Lower lobe of right lung (tissue), 2 donors: ENCODE results near the gene PRODH2. TPM values are rescaled to one million over a fixed set of nuclear protein-coding genes. Genes with fewer than 3 reads are reported as not detected.
A peak's percentile ranks its signal among the peaks of the same experiment; 100 is the strongest.
"Not testable (repeated sequence)": the region's sequence is repeated elsewhere in the genome, so short reads cannot be mapped to it uniquely, and the experiment has no call there.

Experiments
- ATAC-seq, 2 donors: fragments of 200-7000 bp; cut with Tn5 transposase; one replicate each; pipeline ENCODE4 v1.9.1; 2020 to 2022; ENCODE audit warnings: mild to moderate bottlenecking in 2 of 2, moderate library complexity in 2 of 2
- DNase-seq: peaks from one replicate; pipeline ENCODE4 v3.0.0-alpha.2; 2020
- H3K27ac ChIP-seq: fragments of 200-600 bp; one replicate; pipeline ENCODE4 v1.8.0; 2022
- H3K27me3 ChIP-seq: fragments of 200-600 bp; one replicate; pipeline ENCODE4 v1.8.0; 2022; ENCODE audit warnings: low read depth
- H3K36me3 ChIP-seq: fragments of 200-600 bp; one replicate; pipeline ENCODE4 v1.8.0; 2022; ENCODE audit warnings: mild to moderate bottlenecking
- H3K4me1 ChIP-seq: fragments of 200-600 bp; one replicate; pipeline ENCODE4 v1.8.0; 2022
- H3K4me3 ChIP-seq: fragments of 200-600 bp; one replicate; pipeline ENCODE4 v1.8.0; 2022; ENCODE audit warnings: mild to moderate bottlenecking
- H3K9me3 ChIP-seq: fragments of 200-600 bp; one replicate; pipeline ENCODE4 v1.8.0; 2022
- intact Hi-C: fragments of 100-400 bp; cut with DNase I; formaldehyde crosslinking; loops from one replicate; pipeline ENCODE4 v1.11.0; 2022
- total RNA-seq: library from RNA; stranded (reverse); fragmentation: NEBNext Ultra II Directional; extraction: Animal tissue kit (Norgen Biotek cat#: 25700); gene quantifications from one replicate; pipeline ENCODE4 v1.2.1, GENCODE V29; 2021
- TF ChIP-seq, protein P1 (sequence below): fragments of 200-600 bp; IDR thresholded peaks from one replicate; pipeline ENCODE4 v1.8.0; 2022; ENCODE audit warnings: antibody characterized with exemption, mild to moderate bottlenecking
- donor health status: DM: no; HTN: yes; CAD: no; lungs with severe emphysema.

PRODH2 gene
- total RNA-seq, 1 donor from 2014 or later: not detected

DNA sequence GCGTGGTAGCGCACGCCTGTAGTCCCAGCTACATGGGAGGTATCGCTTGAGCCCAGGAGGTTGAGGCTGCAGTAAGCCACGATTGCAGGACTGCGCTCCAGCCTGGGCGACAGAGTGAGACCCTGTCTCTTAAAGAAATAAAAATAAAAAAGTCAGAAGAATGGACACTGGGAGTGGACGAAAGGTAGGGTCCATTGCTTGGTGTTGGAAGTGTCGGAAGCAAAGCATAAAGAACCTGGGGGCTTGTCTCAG is 37.7 kb downstream of the PRODH2 start:
- DNase-seq (no peak), ATAC-seq (peak in 1 of 2 donors; percentile 1)
- no peaks in the 10 kb centered on the region for H3K9me3 ChIP-seq
- no peak overlapping the region for H3K27ac ChIP-seq
- no peaks in the 10 kb centered on the region for H3K27me3 ChIP-seq
- intact Hi-C loops: no loop called here
- TF ChIP-seq, protein P1, sequence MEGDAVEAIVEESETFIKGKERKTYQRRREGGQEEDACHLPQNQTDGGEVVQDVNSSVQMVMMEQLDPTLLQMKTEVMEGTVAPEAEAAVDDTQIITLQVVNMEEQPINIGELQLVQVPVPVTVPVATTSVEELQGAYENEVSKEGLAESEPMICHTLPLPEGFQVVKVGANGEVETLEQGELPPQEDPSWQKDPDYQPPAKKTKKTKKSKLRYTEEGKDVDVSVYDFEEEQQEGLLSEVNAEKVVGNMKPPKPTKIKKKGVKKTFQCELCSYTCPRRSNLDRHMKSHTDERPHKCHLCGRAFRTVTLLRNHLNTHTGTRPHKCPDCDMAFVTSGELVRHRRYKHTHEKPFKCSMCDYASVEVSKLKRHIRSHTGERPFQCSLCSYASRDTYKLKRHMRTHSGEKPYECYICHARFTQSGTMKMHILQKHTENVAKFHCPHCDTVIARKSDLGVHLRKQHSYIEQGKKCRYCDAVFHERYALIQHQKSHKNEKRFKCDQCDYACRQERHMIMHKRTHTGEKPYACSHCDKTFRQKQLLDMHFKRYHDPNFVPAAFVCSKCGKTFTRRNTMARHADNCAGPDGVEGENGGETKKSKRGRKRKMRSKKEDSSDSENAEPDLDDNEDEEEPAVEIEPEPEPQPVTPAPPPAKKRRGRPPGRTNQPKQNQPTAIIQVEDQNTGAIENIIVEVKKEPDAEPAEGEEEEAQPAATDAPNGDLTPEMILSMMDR: no peak
- H3K4me3 ChIP-seq: peak overlapping the region; percentile 92
- H3K36me3 ChIP-seq: no peaks in the 10 kb centered on the region
- H3K4me1 ChIP-seq: peaks cover 17% of the 10 kb centered on the region

DNA sequence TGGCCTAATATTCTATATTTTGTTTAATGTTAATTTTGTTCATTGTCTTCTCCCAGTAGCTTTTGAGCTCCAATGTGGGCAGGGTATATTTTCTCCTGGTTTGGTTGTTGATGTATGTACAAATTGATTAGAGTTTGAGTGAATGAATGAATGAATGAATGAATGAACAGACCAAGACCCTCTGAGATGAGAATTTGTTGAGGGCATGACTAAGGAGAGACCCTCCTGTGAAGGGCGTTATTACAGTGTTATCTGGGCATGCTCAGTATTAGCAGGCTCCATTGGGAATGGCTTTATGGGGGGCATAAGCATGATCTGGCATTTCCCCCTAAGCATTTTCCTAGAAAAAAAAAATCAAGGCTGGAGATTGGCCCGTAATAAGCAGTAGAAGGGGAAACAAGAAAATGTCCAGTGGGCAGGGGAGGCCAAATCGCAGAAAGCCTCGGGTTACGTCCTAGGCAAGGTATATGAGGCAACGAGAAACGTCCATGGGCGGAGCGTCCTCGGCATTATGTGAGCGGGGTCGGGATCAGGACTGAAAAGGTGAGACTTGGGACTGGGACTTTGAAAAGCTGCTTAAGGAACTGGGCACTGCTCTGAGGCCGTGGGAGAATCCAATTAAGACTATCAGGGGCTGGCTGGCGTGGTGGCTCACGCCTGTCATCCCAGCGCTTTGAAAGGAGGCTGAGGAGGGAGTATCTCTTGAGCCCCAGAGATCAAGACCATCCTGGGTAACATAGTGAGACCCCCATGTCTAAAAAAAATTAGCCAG is 38.2 kb downstream of the PRODH2 start:
- ATAC-seq: no peak
- Histone ChIP-seq H3K4me1 (peaks cover 17% of the 10 kb centered on the region), H3K4me3 (peak overlapping the region; percentile 92), H3K36me3 (no peaks in the 10 kb centered on the region), H3K27me3 (no peaks in the 10 kb centered on the region), H3K9me3 (no peaks in the 10 kb centered on the region), H3K27ac (no peak overlapping the region)
- TF ChIP-seq, protein P1: no peak
- DNase-seq: no peak
- intact Hi-C loops: no loop called here

DNA sequence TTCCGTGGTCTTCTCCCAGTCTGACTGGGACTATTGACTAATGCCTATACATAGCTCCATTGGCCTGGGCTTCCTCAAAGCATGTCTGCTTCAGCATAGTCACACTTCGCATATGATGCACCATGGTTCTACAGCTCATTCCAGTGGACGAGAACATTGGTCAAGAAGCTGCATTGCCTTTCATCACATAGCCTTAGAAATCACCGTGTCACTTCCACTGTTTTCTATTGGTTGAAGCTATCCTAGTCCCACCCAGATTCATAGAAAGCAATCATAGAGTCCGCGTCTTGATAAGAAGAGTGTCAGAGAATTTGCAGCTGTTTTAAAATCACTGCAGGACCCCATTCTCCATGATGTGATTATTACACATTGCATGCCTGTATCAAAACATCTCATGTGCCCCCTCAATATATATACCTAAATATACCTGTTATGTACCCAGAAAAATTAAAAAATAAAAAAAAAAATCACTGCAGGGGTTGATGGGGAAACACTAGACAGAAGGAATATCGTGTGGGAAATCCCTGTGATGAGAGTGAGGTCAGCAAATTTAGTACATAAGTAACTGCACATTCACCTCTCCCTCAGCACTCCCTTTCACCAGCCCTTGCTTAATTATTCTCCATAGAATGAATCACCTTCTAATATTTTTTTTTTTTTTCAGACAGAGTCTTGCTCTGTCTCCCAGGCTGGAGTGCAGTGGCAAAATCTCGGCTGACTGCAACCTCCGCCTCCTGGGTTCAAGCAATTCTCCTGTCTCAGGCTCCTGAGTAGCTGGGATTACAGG is 39.4 kb downstream of the PRODH2 start:
- no peak for ATAC-seq
- peaks cover 17% of the 10 kb centered on the region for H3K4me1 ChIP-seq
- H3K4me3 ChIP-seq: no peak overlapping the region
- H3K27ac ChIP-seq: no peak overlapping the region
- no peaks in the 10 kb centered on the region for H3K27me3 ChIP-seq
- intact Hi-C loops: no loop called here
- TF ChIP-seq, protein P1: no peak
- no peaks in the 10 kb centered on the region for H3K36me3 ChIP-seq
- no peak for DNase-seq
- no peaks in the 10 kb centered on the region for H3K9me3 ChIP-seq

DNA sequence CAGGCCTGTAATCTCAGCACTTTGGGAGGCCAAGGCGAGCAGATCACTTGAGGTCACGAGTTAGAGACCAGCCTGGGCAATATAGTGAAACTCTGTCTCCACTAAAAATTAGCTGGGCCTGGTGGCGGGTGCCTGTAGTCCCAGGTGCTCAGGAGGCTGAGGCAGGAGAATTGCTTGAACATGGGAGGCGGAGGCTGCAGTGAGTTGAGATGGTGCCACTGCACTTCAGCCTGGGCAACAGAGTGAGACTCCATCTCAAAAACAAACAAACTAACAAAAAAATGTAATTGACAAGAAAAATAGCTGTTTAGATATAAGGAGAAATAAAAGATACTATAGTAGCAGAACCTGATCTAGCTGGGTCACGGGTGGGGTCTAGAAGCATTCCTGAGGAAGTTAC is 40.3 kb downstream of the PRODH2 start:
- peaks cover 17% of the 10 kb centered on the region for H3K4me1 ChIP-seq
- H3K9me3 ChIP-seq, intact Hi-C loops, H3K27me3 ChIP-seq, H3K36me3 ChIP-seq, DNase-seq, ATAC-seq, H3K27ac ChIP-seq, H3K4me3 ChIP-seq: not testable (repeated sequence)

DNA sequence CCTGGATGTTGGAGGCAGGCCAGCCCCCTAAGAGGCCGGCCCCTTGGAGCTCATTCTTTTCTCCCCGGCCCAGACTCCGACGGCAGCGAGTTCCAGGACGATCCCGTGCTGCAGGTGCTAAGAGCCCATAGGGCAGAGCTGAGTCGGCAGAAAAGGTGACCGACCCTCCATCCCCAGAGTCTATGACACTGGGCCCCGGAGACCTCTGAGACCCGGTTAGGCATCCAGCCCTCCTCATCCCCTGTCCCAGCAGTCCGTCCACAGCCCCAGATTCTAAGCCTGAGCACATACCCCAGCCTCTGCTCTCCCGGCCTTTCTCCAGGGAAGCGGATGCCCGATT is 44.6 kb downstream of the PRODH2 start:
- Histone ChIP-seq H3K36me3 (peaks cover 39% of the 10 kb centered on the region), H3K9me3 (no peaks in the 10 kb centered on the region), H3K27ac (no peak overlapping the region), H3K27me3 (no peaks in the 10 kb centered on the region), H3K4me3 (no peak overlapping the region), H3K4me1 (no peaks in the 10 kb centered on the region)
- TF ChIP-seq, protein P1: no peak
- DNase-seq (no peak), ATAC-seq (peak; percentile 5 to 9)
- intact Hi-C loops: no loop called here
